ENCODE data around the gene KIRREL3.

Gene KIRREL3

GRCh38 chr11:126507646-126508045 lies 492.9 kb downstream of the KIRREL3 start:
- DNase-seq (ENCODE audit: low read depth): no peak

GRCh38 chr11:126506789-126507188 lies 493.8 kb downstream of the KIRREL3 start:
- no peak for DNase-seq (ENCODE audit: low read depth)

DNA sequence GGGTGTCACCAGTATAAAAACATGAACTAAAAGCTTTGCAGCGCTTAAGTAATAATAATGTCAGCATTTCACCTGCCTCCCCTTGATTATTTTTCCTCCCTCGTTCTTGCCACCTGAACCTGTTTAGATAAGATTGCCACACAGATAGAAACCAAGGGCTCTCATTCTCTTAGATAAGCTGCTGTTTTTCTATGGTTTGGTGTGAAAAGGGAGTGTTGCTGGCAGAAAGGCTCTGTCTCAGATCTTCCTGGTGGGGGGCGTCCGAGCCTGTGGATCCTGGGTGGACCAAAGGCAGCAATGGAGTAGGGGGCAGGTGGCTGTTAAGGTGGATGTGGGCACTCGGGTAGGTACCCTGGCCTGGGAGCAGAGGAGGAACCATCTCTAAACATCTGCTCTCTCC lies 497.6 kb downstream of the KIRREL3 start:
- DNase-seq (ENCODE audit: low read depth): no peak

DNA sequence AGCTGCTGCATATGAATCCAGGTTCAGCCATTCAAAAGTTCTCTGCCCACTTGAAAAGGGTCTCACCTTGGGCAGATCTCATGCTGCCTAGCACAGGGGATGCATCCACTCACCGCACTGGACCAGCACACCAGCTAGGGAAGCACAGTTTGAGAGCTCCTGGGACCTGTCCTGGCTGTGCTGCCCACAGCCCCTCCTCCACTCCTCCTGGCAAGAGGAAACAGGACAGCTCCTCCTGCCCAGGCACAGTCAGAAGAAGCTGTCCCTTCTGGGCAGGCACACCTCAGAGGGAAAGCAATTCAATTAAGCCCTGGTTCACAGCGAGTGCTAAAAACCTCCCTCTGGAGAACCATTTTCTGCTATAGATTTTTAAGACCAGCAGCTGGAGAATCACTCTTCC lies 498.4 kb downstream of the KIRREL3 start:
- DNase-seq (ENCODE audit: low read depth): no peak

DNA sequence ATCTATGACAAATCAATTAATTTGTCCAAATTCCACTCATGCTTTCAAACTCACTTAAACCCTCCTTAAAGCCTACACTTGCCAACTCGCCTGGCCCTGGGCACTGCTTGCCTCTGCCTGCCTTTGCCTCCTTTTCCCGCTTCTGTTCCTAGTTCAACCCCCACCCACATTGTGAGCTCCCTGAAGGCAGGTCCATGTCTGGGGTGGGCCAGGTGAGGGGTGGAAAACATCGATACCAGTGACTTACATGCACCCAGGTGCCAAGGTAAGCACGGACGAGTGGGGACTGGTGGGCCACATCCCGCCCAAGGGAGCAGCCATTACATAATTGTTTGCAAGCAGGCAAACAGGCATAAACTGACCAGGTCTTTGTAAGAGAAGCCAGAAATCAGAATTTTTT lies 498.9 kb downstream of the KIRREL3 start:
- DNase-seq (ENCODE audit: low read depth): no peak

GRCh38 chr11:126500981-126501380 lies 499.6 kb downstream of the KIRREL3 start:
- no peak for DNase-seq (ENCODE audit: low read depth)

DNA sequence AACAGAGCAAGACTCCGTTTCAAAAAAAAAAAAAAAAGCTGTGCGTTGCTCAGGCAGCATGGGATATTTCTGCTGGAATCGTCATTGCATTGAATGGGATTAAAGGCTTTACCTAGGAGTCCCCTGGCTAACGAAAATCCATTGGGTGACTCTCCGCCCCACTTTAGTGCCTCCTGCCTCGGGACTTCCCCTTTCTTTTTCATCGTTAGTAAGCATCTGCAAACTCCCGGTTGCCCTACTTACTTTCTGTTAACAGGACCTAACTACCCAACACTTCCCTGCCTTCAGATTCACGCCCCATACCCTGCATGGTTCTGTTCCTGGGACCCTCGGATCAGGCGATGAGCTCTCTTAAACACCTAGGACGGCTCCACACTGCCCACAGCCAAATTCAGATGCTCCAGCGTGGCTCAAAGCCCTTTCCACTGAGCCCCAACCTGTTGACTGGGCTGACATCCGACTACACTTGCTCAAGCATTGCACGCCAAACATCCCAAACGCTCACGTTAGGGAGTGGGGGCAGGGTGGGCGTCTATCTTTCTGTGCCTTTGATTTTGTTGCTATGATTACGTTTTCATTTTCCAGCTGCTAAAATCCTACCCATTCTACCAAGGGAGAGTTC lies 501.3 kb downstream of the KIRREL3 start:
- DNase-seq (ENCODE audit: low read depth): no peak

DNA sequence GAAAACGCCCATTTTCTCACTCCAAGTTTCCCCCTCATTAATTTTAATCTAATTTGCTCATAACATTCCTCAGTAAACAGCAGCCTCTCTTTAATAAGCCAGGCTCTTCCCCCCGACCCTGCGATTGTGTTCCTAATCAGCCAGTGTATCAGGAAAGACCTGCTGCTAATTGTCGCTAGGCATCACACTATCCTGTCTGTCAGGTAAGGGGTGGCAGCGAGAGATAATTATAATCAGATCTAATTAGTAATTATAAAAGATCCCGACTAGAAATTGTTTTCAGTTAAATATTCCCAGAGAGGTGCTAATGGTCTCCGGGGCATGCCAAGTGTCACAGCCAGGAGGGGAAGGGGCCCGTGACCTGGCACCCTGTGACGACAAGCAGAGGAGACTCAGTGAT lies 502.3 kb downstream of the KIRREL3 start:
- DNase-seq (ENCODE audit: low read depth): no peak

GRCh38 chr11:126497581-126498122 lies 502.9 kb downstream of the KIRREL3 start:
- DNase-seq (ENCODE audit: low read depth): no peak

- DNase-seq (ENCODE audit: low read depth): no peak
Measured at GRCh38 chr11:126496576-126497337, 503.8 kb downstream of the KIRREL3 start.

DNA sequence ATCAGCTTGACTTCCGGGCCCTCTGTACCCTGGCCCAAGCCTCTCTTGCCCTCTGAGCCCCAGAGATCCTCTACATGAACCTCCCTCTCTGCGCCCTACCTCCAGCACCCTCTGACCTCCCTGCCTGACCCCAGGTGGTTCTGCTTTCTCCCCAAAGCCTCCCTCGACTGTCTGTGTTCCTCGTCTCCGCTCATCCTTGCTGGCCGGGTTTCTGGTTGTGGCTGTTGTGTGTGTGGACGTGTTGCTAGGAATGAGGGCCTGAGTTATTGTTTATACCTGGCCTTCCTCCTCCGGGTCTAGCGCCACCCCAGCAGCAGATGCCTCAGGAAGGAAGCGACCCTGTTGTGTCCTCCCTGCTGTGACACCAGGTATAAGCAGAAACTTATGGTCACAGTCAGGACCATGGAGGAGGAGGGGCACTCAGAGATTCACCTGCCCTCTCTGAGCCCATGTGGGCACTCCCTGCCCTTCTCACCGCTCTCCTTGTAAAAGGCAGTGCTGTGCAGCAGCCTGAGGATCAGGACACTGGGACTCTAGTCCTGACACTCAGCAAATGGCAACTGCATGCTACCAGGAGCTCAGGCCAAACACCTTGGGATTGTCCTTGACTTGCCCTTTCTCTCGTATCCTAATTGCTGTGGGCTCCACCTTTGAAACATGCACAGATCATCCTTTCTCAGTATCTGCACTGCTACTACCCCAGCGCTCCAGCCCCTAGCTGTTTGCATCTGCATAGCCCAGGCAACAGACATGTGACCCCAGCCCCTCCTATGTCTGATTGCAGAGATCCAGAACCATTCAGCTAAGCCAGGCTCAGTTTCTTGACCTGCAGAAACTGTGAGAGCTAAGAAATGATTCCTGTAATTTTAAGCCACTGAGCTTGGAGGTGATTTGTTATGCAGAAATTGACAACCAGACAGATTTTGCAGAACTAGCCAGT lies 505.0 kb downstream of the KIRREL3 start:
- no peak for DNase-seq (ENCODE audit: low read depth)

GRCh38 chr11:126494831-126495230 lies 505.7 kb downstream of the KIRREL3 start:
- DNase-seq (ENCODE audit: low read depth): no peak

DNA sequence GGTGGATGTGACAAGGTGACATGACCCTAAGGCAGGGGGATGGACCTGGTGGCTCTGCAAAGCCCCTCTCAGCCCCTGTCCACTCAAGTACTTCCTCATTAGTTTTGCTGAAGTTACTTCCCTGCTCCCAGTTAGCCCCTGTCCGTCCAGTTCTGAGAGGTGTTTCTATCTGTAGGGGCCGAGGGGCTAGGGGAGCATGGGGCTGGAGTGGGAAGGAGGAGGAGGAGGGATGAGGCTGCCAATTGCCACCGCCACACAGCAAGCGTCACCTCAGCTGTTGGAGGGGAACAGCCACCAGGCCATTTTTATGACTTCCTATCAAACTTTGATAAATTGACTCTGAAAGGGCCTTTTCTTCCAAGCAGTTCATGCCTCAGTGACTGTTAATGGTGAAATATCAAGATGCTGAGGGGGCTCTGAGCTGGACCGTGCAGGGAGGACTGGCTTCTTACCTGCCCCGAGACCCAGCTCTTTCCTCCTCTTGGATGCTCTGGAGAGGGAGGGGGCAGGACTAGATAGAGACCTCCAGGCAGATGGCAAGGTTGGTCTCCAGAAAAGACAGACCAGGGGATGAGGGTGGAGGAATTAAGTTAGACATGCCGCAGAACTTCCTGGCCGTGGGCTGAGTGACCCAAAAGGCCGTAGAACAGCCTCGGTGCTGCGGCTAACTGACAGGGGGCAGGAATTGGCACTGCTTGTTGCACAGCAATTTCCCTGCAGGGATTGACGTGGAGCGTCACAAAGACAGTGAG lies 508.1 kb downstream of the KIRREL3 start:
- no peak for DNase-seq (ENCODE audit: low read depth)

GRCh38 chr11:126491092-126491491 lies 509.5 kb downstream of the KIRREL3 start:
- DNase-seq (ENCODE audit: low read depth): no peak

GRCh38 chr11:126489836-126490660 lies 510.5 kb downstream of the KIRREL3 start:
- no peak for DNase-seq (ENCODE audit: low read depth)

DNA sequence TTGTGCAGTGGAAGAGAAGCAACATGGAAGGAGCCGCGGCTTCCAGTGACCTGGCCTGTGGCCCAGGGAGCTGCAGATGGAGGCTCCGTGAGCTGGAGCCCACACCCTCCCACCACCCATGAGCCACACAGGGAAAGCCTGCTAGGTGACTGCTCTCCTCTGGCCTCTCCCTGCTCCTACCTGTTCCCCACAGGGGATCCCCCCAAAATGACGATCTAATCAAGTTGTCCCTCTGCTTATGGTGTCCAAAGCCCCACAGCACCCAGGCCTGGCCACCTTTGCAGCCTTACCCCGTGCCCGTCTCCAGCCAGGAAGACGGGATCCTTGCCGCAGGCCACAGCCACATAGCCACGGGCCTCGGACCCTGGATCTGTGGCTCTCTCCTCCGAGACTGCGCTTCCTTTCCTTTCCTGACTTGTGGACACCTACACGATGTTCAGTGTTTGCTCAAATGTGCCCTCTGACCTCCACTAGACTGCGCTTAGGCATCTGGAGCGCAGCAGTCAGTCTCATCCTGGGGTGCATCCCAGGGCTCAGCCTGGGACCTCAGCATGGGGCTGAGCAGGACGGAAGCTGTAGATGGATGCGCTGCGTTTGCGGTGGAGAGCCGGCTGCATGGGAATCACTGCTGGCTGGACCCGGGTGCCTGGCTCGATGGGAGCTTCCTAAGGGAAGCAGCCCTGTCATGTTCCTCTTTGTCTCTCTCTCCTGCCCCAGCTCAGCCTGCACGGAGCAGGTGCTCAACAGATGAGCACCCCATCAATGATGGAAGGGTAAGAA lies 511.8 kb downstream of the KIRREL3 start:
- DNase-seq (ENCODE audit: low read depth): no peak

DNA sequence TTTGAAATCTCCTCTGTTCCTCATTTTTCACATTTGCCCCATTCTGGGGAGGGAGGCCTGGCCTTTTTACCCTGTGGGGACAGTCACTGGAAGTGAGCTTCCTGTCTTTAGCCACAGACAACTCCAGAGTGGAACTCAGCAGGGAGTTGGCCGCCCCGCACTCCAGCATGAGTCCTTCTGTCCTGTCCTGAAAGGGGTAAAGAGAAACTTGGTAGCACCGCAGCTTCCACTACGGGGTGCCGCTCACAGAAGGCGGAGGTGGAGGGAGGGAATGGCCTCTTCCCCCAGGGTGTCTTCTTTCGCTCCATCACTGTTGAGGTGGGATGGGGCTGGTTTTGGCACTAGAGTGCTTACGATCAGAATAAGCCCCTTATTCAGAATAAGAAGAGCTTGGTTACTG lies 512.9 kb downstream of the KIRREL3 start:
- DNase-seq (ENCODE audit: low read depth): no peak

- DNase-seq (ENCODE audit: low read depth): no peak
Measured at GRCh38 chr11:126485986-126486635, 514.5 kb downstream of the KIRREL3 start.

DNA sequence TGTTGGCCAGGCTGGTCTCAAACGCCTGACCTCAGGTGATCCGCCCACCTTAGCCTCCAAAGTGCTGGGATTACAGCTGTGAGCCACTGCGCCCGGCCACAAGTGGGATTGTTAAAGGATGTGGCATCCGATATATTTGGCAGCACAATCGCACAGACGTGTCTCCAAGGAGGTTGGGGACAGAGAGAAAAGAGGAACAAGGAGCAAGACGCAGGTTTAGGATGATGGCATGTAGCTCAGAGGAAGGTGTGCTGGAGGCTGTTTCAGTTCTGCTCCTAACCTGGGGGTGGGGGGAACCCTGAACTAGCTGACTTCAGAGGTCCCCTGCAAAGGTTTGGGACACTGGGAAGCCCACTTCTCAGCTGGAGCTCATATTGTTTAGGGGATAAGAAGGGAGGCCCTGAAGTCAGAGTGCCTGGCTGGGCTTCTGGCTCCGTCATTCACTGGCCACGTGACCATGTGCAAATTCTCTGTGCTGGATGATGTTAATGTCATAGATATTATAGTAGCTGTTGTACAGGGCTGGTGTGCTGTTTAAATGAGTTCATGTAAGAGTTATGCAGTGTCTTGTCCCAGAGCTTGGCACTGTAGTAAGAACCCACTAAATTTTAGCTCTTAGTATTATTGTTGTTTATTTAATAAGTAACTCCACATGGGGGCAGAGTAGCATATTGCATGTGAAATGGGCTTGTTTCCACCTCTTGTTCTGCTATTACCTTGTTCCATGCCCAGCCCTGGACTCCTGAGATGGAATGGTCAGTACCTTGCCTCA lies 515.4 kb downstream of the KIRREL3 start:
- DNase-seq (ENCODE audit: low read depth): no peak
